Omental fat pad (tissue), 4 donors: ENCODE results near the gene CHMP4B. TPM values are rescaled to one million over a fixed set of nuclear protein-coding genes. Genes with fewer than 3 reads are reported as not detected.

ENCODE experiments used
- ATAC-seq: fragments of 150-250 bp; one replicate; pipeline ENCODE4 v1.9.1; 2016; ENCODE audit warnings: mild to moderate bottlenecking, moderate library complexity; ENCODE audit not compliant: low FRiP score
- DNase-seq: peaks from one replicate; pipeline ENCODE4 v3.0.0-alpha.2; 2019; ENCODE audit warnings: low spot score
- CTCF ChIP-seq, 3 donors: fragments of 450-650 bp; IDR thresholded peaks; one replicate each; pipeline ENCODE4 v1.5.1; 2016 to 2017; ENCODE audit warnings: antibody characterized with exemption in 3 of 3, mild to moderate bottlenecking in 3 of 3, moderate library complexity in 2 of 3
- total RNA-seq, 4 donors: library from RNA; depleted of rRNA; stranded (reverse); fragments of >200 nt; gene quantifications; one replicate each; pipeline ENCODE4 v1.1.0, GENCODE V29; 2016

Gene CHMP4B
- total RNA-seq, 4 donors from 2014 or later = 64.8 to 96.7 (median 69.8) TPM

- no peak for ATAC-seq
- no peak for DNase-seq
- no peak for TF ChIP-seq CTCF (IDR thresholded peaks at IDR 0.05)
These were observed 40.8 kb downstream of the CHMP4B start for GRCh38 chr20:33851842-33852466.

- DNase-seq (no peak), ATAC-seq (no peak)
- no peak for TF ChIP-seq CTCF (IDR thresholded peaks at IDR 0.05)
These were observed 41.7 kb downstream of the CHMP4B start for GRCh38 chr20:33852626-33853506.

- no peak for TF ChIP-seq CTCF (IDR thresholded peaks at IDR 0.05)
- DNase-seq (no peak), ATAC-seq (no peak)
These were observed 42.3 kb downstream of the CHMP4B start for GRCh38 chr20:33853507-33853813.

GRCh38 chr20:33857722-33858563 is 46.8 kb downstream of the CHMP4B start:
- ATAC-seq (no peak), DNase-seq (no peak)
- TF ChIP-seq CTCF (IDR thresholded peaks at IDR 0.05) = no peak

GRCh38 chr20:33858666-33859065 is 47.5 kb downstream of the CHMP4B start:
- DNase-seq (no peak), ATAC-seq (no peak)
- no peak for TF ChIP-seq CTCF (IDR thresholded peaks at IDR 0.05)

GRCh38 chr20:33859157-33859695 is 48.1 kb downstream of the CHMP4B start:
- peak; percentile 26 for ATAC-seq
- no peak for DNase-seq
- no peak for TF ChIP-seq CTCF (IDR thresholded peaks at IDR 0.05)
